Glomerular visceral epithelial cell (primary cell): ENCODE measurements around the gene ITGA7.
"Not testable (repeated sequence)": the region's sequence is repeated elsewhere in the genome, so short reads cannot be mapped to it uniquely, and the experiment has no call there.

Experiments used
- DNase-seq: peaks from one replicate; pipeline ENCODE4 v3.0.0-alpha.2; 2016; ENCODE audit errors: extremely low spot score

The ITGA7 gene

DNA sequence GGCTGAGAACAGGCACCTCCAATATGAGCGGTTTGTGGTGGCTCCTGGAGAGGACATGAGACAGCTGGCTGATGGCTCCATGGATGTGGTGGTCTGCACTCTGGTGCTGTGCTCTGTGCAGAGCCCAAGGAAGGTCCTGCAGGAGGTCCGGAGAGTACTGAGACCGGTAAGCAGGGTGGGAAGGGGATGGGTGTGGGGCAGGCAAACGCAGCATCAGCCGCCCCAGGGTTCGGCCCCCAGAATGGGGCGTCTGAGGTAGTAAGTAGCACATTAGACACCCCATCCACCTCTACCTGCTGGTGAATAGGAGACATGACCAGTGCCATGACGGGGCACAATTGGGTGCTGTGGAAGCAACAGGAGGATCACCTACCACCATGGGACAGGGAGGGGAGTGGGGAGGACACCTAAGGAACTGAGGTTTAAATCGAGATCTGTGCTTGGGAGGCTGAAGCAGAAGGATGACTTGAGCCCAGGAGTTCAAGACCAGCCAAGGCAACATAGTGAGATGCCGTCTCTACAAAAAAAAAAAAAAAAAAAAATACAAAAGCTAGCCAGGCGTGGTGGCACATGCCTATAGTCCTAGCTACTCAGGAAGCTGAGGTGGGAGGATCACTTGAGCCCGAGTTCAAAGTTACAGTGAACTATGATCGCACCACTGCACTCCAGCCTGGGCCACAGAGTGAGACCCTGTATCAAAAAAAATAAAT, 25.5 kb downstream of the ITGA7 start:
- DNase-seq, result no peak

DNA sequence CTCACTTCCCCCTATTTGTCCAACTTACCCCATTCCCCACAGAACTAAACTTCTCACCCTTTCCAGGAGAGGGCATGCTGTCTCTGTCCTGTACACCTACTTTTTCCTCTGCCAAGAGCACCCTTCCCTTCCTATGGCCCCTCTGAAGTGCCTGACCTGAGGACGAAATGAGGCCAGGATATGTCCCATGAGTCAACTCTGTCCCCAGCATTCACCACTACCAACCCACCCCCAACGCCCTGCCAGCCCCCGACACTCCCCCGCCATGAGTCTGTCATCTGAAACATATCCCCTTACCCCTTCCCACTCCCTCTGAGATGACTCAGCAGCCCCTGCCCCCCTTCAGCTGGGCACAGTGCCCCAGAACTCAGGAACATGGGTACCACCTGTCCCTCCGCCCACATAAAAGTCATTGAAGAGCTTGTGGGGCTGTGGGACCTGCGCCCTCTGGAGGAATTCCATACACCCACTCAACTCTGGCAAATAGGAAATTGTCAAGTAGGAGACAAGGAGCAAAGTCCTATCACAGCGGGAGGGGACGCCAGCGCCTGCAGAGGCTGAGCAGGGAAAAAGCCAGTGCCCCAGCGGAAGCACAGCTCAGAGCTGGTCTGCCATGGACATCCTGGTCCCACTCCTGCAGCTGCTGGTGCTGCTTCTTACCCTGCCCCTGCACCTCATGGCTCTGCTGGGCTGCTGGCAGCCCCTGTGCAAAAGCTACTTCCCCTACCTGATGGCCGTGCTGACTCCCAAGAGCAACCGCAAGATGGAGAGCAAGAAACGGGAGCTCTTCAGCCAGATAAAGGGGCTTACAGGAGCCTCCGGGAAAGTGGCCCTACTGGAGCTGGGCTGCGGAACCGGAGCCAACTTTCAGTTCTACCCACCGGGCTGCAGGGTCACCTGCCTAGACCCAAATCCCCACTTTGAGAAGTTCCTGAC, 26.3 kb downstream of the ITGA7 start:
- peak; percentile 76 for DNase-seq

DNA sequence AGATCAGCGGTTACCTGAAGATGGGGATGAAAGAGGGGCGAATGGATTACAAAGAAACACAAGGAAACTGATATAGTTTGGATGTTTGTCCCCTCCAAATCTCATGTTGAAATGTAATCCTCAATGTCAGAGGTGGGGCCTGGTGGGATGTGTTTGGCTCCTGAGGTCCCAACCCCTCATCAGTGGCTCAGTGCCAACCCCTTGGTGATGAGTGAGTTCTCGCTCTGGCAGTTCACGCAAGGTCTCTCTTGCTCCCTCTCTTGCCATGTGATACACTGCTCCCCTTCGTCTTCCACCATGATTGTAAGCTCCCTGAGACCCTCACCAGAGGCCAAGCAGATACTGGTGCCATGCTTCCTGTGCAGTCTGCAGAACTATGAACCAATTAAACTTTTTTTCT, 28.0 kb downstream of the ITGA7 start:
- no peak for DNase-seq

DNA sequence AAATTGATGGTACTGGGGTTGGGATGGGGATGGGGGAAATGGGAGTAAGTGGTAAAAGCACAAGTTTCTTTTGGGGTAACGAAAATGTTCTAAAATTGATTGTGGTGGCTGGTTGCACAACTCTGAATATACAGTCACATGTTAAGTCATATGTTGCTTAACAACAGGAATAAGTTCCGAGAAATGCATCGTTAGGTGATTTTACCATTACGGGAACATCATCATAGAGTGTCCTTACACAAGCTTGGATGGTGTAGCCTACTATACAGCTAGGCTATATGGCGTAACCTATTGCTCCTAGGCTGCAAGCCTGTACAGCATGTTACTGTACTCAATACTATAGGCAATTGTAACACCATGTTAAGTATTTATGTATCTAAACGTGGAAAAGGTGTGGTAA, 31.0 kb downstream of the ITGA7 start:
- DNase-seq, result no peak

DNA sequence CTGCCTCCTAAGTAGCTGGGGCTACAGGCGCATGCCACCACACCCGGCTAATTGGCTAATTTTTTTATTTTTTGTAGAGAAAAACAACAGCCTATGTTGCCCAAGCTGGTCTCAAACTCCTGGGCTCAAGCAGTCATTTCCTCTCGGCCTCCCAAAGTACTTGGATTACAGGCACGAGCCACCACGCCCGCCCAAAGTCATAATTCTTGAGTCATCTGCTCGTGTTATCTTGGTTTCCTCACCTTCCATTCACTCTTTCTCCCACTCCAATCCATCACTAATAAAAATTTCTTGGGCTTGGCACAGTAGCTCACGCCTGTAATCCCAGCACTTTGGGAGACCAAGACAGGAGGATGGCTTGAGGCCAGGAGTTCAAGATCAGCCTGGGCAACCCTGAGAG, 32.0 kb downstream of the ITGA7 start:
- no peak for DNase-seq

DNA sequence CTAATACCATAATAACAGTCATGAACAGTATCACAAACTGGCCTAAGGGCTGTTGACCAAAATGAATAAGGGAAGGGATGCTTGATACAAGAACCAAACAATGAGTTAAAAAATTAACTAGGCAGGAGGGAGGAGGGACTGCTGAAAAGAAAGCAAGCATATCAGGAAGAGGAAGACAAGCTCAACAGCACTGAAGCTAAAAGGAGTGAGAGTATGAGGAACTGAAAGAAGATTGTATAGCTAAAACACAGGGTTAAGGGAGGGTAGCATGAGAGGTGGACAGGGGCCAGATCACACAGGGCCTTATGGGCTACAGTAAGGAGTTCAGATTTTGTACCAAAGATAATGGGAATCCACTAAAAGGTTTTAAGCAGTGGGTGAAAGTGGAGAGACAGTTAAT, 34.1 kb downstream of the ITGA7 start:
- no peak for DNase-seq

DNA sequence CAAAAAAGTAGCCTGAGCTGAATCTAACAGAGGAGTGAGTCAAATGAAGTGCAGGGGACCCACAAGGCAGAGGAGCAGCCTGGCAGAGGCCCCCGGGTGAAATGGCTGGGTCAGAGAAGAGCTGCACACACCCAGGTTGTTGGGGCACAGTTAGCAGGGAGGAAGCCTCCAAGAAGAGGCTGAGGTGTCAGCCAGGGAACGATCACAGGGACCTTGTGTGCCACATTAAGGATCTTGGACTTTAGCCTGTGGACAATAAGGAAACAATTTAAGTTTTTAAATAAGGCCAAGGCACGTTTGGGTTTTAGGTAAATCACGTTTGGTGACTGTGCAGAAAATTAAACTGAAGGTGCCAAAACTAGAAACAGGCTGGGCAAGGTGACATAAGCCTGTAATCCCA, 36.0 kb downstream of the ITGA7 start:
- DNase-seq, result no peak

DNA sequence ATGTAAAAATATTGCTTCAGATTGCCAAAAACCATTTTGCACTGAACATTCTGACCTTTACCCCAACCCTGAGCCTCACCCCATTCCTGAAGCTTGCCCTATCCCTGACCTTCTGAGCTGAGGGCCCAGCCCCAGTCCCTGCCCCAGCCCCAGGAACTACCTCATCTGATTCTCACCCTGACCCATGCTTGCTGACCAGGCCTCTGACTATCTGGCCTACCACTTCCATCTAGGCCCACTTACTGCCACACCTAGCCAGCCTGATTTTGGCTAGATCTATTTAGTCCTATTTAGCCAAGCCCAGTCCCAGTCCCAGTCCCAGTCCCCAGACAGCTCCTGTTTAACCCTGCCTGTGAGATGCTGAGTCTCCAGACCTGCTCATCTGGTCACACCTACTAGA, 37.4 kb downstream of the ITGA7 start:
- no peak for DNase-seq

DNA sequence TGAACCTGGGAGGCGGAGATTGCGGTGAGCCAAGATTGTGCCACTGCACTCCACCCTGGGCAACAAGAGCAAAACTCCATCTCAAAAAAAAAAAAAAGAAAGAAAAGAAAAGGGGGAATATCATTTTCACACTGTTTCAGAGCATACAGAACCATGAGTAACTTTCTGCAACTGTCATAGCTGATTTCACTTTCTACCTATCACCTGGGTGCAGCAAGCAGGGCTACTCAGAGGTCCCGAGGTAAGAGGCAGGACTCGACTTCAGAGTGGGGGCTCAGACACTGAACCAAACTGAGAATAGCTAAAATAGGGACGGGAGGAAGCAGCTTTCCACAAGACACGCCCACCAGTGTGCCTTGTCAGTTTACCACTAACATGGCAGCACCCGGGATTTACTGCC, 41.2 kb downstream of the ITGA7 start:
- no peak for DNase-seq

DNA sequence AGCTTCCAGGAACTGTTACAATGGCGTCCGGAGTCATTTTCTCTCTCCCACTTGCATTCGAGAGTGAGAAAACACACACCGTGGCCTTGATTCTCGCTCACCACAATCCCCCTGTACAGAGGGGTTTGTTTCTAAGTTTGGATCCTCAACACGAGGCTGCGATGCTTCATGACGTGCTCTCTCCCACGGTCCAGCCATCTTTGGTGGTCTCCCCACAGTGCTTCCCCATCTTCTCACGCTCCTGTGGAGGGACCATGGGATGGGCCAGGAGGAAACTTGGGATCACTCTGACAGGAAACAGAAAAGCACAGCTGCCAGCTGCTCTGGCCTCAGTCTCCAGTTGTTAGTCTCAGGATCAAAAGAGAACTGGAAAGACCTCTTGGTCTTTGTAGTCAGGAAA, 42.9 kb downstream of the ITGA7 start:
- DNase-seq, result no peak

DNA sequence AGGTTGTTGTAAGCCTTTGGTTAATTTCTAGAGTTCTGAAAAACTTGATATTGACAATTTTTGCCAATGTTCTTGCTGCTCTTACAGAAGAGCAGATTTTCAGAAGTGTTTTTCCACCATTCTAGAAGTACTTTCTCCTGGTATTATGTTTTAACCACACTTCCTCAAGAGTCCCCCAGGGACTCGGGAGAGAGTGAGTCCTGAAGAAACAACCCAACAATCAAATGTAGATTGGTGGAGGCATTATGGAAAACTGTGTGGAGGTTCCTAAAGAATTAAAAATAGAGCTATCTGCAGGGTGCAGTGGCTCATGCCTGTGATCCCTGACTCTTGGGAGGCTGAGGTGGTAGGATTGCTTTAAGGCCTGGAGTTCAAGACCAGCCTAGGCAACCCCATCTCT, 44.3 kb downstream of the ITGA7 start:
- DNase-seq, result no peak

DNA sequence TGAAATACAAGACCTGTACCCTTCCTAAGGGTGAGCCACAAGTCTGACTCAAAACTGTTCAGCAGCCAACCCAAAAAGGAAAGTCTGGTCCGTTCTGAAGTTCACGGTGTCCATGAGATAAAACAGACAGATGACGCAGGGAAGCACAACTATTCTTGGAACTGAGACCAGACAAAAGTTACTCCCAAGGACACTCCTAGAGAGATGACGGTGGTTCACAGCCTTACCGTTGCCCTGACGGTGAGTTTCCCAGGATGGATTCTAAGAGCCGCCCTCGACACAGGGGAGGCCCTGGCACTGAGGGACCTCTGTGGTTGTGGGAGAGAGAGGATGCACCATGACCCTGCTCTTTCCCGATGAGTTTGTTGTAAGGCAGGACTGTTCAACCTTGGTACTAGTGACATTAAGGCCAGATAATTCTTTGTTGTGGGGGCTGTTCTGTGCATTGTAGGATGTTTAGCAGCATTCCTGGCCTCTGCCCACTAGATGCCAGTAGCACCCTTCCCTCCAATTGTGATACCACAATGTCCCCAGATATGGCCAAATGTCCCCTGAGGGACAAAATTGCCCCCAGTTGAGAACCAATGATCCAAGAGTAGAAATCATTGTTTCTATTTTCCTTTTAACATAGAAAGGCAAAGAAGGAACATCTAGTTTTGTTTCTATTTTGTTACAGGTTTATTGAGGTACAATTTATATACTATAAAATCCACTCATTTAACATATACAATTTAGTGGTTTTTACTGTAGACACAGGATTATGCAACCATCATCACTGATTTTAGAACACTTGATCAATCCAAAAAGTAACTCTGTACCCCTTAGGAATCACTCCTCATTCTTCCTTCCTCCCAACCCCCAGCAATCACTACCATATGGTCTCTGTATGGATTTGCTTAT, 48.0 kb downstream of the ITGA7 start:
- peak; percentile 9 for DNase-seq

DNA sequence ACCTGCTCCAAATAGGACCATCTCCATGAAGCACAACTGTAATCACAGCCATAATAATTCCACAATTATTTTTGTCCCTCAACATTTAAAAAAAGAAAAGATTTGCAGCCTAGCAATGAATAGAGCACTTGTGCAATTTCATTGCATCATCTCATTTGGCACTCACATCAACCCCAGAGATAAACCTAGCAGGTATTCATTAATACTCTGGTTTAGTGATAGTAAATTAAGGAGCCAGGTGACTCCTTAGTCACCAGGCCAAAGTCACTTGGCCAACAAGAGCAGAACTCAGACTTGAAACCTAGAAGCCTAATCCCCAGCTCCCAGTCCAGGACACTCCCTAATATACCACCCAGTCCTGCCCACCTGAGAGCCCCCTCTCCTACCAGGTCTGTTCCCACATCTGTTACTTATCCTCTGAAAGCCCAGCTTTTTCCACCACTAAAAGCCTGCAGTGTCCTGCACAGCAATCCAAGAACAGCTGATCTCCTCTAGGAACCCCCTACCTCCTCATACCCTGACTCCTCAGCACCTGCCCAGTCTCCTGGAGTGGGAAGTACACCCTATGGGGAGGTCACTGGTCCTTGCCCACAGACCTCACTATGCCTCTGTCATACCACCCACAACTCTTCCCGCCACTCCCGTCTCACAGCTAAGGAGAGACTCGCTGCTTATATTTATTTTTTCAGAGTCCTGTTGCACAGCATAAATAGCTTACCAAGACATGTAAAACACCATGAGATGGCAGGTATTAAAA, 48.9 kb downstream of the ITGA7 start:
- DNase-seq, result no peak

DNA sequence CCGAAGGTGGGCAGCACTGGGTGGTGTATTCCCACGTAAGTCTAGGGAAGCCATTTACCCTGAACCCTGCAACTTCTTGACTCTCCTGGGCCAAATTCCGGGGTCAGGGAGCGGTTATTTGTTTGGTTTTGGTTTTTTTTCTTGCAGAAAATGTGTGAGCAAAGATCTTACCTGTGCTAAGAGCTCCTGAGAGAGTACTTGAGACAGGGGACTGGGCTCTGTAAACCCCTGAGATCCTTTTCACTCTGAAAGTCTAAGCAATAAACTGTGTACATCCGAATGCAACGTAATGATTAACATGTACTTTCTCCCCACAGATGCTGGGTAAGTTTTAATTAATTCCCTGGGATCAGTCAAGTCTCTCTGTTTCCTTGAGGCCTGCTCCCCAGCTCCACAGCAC, 49.5 kb downstream of the ITGA7 start:
- no peak for DNase-seq

DNA sequence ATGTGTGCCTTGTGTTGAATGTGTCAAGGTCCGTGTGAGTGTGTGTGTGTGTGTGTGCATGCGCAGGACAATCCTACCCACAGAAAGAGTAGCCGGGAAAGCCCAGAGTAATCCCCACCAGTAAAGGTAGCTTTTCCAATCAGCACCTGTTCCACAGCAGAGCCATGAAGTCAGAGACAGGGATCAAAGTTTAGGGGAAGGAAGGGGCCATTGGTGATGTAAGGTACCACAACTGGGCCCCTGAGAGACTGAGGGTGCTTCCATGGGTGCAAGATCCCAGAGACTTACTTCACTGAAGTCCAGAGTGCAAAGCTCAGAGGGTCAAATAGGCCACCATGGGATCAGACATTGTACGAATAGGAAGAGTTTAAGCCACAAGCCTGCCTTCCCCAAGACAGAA, 50.5 kb downstream of the ITGA7 start:
- DNase-seq, result no peak

DNA sequence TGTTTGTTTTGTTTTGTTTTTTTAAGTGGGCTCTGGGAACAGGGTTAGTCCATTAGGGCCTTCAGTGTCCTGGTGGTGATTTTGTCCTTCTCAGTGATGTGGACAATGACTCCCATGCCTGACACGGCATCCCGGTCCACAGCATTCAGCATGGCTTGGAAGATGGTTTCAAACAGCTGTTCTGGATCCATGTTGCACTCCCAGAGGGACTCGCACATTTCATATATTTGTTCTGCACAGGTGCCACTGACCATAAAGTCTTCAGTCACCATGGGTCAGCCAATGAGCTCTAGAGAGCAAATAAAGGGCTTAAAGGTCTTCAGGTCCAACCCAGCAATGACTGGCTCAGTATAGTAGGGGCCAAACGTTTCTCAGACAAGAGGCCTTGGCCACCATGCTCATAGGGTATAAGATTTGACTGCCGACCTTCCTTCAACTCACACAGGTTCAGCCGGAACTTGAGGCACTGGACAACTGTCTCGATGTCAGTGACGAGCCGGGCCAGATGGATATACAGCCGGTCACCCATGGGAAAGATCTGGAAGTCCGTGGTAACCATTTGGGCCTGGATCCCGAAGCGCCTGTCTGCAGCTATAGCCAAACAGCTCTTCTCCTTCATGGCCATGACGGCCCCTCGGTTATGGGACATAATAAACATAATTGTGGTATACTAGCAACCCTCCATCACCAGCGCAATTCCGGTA, 53.0 kb downstream of the ITGA7 start:
- DNase-seq, result no peak

DNA sequence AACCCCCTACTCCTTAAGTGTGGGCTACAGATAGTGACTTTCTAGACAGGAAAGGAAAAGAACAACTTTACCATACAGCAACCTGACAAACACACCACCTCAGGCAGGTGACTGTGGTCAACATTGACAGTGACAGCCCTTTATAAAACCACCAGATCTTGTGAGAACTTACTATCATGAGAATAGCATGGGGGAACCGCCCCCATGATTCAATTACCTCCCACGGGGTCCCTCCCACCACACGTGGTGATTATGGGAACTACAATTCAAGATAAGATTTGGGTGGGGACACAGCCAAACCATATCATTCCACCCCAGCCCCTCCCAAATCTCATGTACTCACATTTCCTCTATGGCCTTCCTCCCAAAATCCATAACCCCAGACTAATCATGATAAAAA, 54.7 kb downstream of the ITGA7 start:
- DNase-seq, result no peak

DNA sequence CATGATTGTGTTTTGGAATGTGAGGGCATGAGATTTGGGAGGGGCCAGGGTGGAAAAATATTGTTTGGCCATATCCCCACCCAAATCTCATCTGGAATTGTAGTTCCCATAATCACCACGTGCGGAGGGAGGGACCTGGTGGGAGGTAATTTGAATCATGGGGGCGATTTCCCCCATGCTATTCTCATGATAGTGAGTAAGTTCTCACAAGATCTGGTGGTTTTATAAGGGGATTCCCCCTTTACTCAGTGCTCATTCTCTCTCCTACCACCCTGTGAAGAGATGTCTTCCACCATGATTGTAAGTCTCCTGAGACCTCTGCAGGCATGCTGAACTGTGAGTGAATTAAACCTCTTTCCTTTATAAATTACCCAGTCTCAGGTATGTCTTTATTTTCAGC, 55.4 kb downstream of the ITGA7 start:
- no peak for DNase-seq

DNA sequence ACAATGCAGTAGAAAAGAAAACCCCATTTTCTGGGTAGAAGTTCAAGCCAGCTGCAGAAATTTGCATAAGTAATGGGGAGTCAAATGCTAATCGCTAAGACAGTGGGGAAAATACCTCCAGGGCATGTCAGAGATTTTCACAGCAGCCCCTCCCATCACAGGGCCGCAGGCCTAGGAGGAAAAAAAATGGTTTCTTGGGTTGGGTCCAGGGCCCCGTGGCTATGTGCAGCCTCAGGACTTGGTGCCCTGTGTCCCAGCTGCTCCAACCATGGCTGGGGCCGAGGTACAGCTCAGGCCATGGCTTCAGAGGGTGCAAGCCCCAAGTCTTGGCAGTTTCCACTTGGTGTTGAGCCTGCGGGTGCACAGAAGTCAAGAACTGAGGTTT, 56.4 kb downstream of the ITGA7 start:
- DNase-seq, result no peak

DNA sequence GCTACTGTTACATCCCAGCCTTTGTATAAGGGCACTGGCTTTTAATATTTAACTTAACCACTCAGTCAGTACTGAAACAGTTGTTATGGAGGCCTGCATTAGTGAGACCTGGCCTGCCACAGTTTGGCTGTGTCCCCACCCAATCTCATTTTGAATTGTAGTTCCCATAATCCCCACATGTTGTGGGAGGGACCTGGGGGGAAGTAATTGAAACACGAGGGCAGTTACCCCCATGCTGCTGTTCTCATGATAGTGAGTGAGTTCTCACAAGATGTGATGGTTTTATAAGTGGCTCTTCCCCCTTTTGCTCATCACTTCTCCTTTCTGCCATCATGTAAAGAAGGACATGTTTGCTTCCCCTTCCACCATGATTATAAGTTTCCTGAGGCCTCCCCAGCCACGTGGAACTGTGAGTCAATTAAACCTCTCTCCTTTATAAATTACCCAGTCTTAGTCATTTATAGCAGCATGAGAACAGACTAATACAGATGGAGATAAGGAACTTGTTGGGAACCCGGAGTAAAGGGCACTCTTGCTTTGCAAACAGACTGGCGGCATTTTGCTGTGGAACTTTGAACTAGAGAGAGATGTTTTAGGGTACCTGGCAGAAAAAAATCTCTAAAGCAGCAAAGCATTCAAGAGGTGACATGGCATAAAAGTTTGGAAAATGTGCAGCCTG, 56.9 kb downstream of the ITGA7 start:
- DNase-seq, result not testable (repeated sequence)
